LHCN-M2 (cell line): ENCODE results near the gene ZNF581. TPM values are rescaled to one million over a fixed set of nuclear protein-coding genes. Genes with fewer than 3 reads are reported as not detected.

Experiments used
- DNase-seq: peaks from one replicate; pipeline ENCODE4 v3.0.0-alpha.2; 2012; ENCODE audit warnings: low read depth
- total RNA-seq: library from RNA; depleted of rRNA; stranded (reverse); fragments of >200 nt; gene quantifications from 2 replicates; pipeline ENCODE4 v1.2.3, GENCODE V29; 2014; rRNA removed

ZNF581 gene
- total RNA-seq, 1 experiment from 2014 or later = 15.4 TPM

GRCh38 chr19:55693336-55693974 is 50.0 kb downstream of the ZNF581 start:
- no peak for DNase-seq

DNA sequence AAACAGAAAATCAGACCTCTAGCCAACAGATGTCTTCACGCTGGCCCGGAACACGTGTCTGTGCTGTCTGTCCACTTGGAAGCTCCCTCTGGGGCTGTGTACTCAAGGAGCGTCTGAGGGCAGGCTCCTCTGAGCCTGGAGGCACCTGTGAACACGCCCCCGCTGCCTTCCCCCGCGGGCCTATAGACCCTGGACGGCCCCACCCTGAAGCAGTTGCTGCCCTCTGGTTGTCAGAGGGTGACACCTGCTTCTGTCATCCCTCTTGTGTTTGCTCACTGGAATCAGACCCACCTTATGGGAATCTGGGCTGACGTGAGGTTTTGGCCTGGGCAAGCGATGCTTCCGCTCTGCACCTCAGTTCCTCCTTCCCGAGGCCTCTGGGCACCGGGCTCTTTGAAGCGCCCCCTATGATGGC is 50.8 kb downstream of the ZNF581 start:
- DNase-seq = no peak

DNA sequence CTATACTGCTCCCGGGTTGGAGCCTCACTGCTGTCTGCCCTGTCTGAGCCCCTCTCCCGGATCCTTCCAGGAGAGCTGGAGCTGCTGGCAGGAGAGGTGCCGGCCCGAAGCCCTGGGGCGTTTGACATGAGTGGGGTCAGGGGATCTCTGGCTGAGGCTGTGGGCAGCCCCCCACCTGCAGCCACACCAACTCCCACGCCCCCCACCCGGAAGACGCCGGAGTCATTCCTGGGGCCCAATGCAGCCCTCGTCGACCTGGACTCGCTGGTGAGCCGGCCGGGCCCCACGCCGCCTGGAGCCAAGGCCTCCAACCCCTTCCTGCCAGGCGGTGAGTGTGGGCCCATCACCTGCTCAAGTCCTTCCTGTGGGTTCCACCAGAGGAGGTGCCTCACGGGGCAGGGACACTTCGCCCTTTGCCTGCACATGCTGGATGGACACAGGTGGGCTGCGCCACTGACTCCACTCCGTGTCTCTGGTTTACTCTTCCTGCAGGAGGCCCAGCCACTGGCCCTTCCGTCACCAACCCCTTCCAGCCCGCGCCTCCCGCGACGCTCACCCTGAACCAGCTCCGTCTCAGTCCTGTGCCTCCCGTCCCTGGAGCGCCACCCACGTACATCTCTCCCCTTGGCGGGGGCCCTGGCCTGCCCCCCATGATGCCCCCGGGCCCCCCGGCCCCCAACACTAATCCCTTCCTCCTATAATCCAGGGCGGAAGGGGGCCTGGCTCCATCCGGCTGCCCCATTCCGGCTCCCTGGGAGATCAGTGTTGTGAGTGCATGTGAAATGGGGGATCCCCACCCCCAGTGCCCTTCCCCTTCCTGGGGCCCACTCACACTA is 51.4 kb downstream of the ZNF581 start:
- no peak for DNase-seq

Other genes starting within 250 kb of the ZNF581 start
- gene UBE2S, start 235.9 kb upstream of the ZNF581 start, total RNA-seq = 254 and 267 TPM in 2 replicates
- 0.06 TPM in 1 of 2 replicates, not detected in the other for gene SHISA7, start 200.3 kb upstream of the ZNF581 start, total RNA-seq
- 89.8 and 90.2 TPM in 2 replicates for gene ISOC2, start 182.0 kb upstream of the ZNF581 start, total RNA-seq
- gene C19orf85, start 178.9 kb upstream of the ZNF581 start, total RNA-seq = not detected in 2 replicates
- 2.7 and 9.2 TPM in 2 replicates for gene ZNF628, start 167.0 kb upstream of the ZNF581 start, total RNA-seq
- gene NAT14, start 158.5 kb upstream of the ZNF581 start, total RNA-seq = 23.7 and 25.8 TPM in 2 replicates
- 0.34 and 0.45 TPM in 2 replicates for gene SSC5D, start 155.2 kb upstream of the ZNF581 start, total RNA-seq
- gene SBK2, start 106.5 kb upstream of the ZNF581 start, total RNA-seq = 0.71 and 1.5 TPM in 2 replicates
- gene SBK3, start 98.1 kb upstream of the ZNF581 start, total RNA-seq = 0.17 and 0.26 TPM in 2 replicates
- 7.3 and 7.7 TPM in 2 replicates for gene ZNF579, start 62.8 kb upstream of the ZNF581 start, total RNA-seq
- gene FIZ1, start 44.1 kb upstream of the ZNF581 start, total RNA-seq = 4.7 and 7.4 TPM in 2 replicates
- gene ZNF524, start 43.4 kb upstream of the ZNF581 start, total RNA-seq = 13.4 and 14.0 TPM in 2 replicates
- 2.2 and 3.0 TPM in 2 replicates for gene ZNF865, start 38.0 kb upstream of the ZNF581 start, total RNA-seq
- gene ZNF784, start 19.1 kb upstream of the ZNF581 start, total RNA-seq = 3.3 and 5.5 TPM in 2 replicates
- 8.7 and 15.3 TPM in 2 replicates for gene ZNF580, start 2.6 kb upstream of the ZNF581 start, total RNA-seq
- gene CCDC106, start 4.6 kb downstream of the ZNF581 start, total RNA-seq = 14.2 and 15.3 TPM in 2 replicates
- 168 and 174 TPM in 2 replicates for gene U2AF2, start 11.4 kb downstream of the ZNF581 start, total RNA-seq
- gene EPN1, start 31.6 kb downstream of the ZNF581 start, total RNA-seq = 126 and 145 TPM in 2 replicates
- gene NLRP9, start 94.8 kb downstream of the ZNF581 start, total RNA-seq = not detected in 2 replicates
- gene RFPL4A, start 115.4 kb downstream of the ZNF581 start, total RNA-seq = not detected in 2 replicates
- not detected in 2 replicates for gene RFPL4AL1, start 125.5 kb downstream of the ZNF581 start, total RNA-seq
- gene NLRP11, start 188.3 kb downstream of the ZNF581 start, total RNA-seq = 0.11 TPM in 1 of 2 replicates, not detected in the other
- not detected in 2 replicates for gene NLRP4, start 192.9 kb downstream of the ZNF581 start, total RNA-seq